Gastrocnemius medialis (tissue), 4 donors: ENCODE results near the gene IQCK.

Experiments used
- POLR2A ChIP-seq, 2 donors: fragments of 450-650 bp; IDR thresholded peaks; one replicate each; pipeline ENCODE4 v1.6.1; 2017; ENCODE audit warnings: antibody characterized with exemption in 2 of 2, mild to moderate bottlenecking in 2 of 2, moderate library complexity in 2 of 2
- TF ChIP-seq, protein P1 (sequence below), 5 experiments: fragments of 450-650 bp in 3 of 5; fragments of 200-600 bp in 2 of 5; sonication (generic) in 2 of 5; IDR thresholded peaks in 4 of 5; conservative IDR thresholded peaks in 1 of 5; 1 replicate in 4 of 5; 2 replicates in 1 of 5; pipeline ENCODE4 v1.5.1; 2016 to 2019; ENCODE audit warnings: antibody characterized with exemption in 5 of 5, mild to moderate bottlenecking in 3 of 5, moderate library complexity in 3 of 5

- TF ChIP-seq POLR2A (IDR thresholded peaks at IDR 0.05) = no peak
- TF ChIP-seq, protein P1, sequence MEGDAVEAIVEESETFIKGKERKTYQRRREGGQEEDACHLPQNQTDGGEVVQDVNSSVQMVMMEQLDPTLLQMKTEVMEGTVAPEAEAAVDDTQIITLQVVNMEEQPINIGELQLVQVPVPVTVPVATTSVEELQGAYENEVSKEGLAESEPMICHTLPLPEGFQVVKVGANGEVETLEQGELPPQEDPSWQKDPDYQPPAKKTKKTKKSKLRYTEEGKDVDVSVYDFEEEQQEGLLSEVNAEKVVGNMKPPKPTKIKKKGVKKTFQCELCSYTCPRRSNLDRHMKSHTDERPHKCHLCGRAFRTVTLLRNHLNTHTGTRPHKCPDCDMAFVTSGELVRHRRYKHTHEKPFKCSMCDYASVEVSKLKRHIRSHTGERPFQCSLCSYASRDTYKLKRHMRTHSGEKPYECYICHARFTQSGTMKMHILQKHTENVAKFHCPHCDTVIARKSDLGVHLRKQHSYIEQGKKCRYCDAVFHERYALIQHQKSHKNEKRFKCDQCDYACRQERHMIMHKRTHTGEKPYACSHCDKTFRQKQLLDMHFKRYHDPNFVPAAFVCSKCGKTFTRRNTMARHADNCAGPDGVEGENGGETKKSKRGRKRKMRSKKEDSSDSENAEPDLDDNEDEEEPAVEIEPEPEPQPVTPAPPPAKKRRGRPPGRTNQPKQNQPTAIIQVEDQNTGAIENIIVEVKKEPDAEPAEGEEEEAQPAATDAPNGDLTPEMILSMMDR (IDR thresholded peaks at IDR 0.05 in 4 of 5, conservative IDR thresholded peaks at IDR 0.05 in 1 of 5) = no peak
These were observed 135.9 kb downstream of the IQCK start for GRCh38 chr16:19853742-19854542.
